ENCODE results near the gene TK2.

The TK2 gene

DNA sequence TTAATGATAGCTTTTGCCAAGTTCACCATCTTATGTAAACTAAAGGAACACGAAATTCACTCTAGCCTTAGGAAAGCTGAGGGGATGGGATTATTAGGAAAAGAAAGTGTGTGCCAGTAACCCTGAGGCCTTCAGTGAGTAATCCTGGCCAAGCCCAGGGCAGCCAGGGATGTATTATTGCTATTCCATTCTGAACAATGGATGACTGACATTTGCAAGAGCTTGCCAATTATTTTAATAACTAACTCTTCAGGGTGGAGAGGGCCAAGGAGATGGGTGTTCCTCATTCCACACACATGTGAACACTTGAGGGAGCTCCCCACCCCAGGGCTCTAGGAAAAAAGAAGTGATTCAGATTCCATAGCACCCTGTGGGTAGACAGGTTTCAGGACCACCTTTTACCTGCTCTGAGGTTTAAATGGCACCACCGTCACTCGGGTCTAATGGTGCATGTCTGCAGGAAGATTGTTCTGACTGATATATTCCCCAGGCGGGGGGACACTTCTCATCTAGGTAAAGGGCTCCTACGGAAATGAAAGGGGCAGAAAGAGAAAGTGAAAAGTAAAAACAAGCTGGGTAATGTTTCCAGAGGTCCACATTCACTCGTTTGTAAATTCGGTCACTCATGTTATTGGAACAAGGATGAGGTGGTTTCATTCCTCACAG, 41.5 kb downstream of the TK2 start:
- TF ChIP-seq, protein P1, sequence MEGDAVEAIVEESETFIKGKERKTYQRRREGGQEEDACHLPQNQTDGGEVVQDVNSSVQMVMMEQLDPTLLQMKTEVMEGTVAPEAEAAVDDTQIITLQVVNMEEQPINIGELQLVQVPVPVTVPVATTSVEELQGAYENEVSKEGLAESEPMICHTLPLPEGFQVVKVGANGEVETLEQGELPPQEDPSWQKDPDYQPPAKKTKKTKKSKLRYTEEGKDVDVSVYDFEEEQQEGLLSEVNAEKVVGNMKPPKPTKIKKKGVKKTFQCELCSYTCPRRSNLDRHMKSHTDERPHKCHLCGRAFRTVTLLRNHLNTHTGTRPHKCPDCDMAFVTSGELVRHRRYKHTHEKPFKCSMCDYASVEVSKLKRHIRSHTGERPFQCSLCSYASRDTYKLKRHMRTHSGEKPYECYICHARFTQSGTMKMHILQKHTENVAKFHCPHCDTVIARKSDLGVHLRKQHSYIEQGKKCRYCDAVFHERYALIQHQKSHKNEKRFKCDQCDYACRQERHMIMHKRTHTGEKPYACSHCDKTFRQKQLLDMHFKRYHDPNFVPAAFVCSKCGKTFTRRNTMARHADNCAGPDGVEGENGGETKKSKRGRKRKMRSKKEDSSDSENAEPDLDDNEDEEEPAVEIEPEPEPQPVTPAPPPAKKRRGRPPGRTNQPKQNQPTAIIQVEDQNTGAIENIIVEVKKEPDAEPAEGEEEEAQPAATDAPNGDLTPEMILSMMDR (IDR thresholded peaks at IDR 0.05), result no peak

DNA sequence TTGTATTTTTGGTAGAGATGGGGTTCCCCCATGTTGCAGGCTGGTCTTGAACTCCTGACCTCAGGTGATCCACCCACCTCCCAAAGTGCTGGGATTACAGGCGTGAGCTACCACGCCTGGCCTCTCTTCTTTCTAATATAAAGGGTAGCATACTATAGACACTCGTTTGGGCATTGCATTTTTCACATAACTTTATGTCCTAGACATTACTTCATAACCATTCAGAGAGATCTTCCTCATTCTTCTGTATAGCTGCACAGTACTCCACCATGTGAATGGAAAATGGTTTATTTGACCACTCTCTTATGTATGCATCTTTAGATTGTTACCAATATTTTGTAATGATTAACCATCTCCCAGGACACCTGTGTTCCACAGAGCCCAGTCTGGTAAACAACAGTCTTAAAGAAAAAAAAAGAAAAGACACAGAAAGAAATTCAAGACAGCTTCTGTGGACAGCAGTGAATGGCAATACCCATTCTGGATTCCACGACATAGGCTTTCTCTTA, 42.1 kb downstream of the TK2 start:
- TF ChIP-seq, protein P1 (IDR thresholded peaks at IDR 0.05), result no peak

DNA sequence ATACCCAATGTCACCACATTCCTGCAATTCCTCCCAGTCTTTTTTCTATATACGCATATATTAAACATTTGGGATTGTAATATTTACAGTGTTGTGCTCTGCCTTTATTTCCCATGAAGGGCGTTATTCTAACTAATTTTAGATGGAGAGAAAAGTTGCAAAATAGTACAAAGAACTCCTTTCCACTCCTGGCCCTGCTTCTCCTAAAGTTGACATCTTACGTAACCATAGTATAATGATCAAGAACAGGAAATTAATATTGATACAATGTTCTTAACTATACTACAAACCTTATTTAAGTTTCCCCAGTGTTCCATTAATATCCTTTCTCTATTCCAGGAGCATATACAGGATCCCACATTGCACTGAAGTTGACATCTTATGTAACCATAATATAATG, 46.3 kb downstream of the TK2 start:
- TF ChIP-seq, protein P1 (IDR thresholded peaks at IDR 0.05), result no peak

DNA sequence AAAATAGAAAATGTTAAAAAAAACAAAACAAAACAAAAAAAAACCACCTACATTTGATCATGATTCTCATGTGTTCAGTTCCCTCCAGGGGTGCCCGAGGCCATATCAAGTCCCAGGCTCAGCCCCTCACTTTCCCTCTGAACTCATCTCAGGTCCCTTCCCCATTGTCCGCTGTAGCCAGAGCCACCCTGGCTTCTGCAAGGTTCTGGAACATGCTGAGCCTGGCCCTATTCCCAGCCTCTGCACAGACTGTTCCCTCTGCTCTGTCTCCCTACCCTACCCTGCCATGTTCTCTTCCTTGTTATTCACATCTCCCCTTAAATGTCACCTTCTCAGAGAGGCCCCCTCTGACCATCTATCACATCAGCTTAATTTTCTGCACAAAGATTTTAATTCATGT, 46.9 kb downstream of the TK2 start:
- TF ChIP-seq, protein P1 (IDR thresholded peaks at IDR 0.05), result no peak

DNA sequence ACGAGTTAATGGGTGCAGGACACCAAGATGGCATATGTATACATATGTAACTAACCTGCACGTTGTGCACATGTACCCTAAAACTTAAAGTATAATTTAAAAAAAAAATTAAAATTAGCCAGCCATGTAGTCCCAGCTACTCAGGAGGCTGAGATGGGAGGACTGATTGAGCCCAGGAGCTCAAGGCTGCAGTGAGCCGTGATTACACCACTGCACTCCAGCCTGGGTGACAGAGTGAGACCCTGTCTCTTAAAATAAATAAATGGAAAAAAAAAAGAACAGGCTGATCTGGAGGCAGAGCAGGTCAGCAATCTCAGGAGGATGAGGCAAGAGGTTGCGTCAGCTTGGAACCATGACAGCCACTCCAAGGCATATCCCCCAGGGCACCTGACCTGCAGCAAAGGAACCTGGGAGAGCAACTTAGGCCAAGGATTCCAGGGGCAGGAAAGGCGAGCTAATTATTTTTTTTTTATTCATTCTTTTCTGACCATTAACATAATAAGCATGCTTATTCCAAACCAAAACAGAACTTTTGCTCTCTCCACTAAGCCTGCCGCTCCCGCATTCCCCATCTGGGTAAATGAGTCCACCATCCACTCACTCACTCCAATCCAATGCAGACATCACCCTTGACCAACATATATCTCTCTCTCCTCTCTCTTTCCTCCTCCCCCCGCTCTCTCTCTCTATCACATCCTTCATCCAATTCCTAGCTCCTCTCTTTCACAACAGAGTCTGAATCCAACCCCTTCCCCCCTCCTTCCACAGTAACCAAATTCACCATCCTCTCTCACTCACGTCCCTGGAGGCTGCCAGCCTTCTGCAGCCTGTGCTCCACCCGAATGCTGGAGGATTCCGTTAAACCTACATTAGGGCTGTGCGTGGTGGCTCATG, 47.7 kb downstream of the TK2 start:
- TF ChIP-seq, protein P1 (IDR thresholded peaks at IDR 0.05), result no peak

DNA sequence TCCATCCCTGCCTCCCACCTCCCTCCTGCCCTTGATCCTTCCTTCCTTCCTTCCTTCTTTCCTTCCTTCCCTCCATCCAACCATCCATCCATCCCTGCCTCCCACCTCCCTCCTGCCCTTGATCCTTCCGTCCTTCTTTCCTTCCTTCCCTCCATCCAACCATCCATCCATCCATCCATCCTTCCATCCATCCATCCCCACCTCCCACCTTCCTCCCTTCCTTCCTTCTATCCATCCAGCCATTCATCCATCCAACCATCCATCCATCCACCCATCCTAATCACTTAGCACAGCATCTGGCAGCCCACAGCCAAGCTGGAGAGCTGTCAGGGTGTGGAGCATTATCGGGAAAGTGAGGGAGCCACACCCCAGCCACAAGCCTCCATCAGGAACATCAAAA, 54.5 kb downstream of the TK2 start:
- TF ChIP-seq, protein P1 (IDR thresholded peaks at IDR 0.05), result no peak

DNA sequence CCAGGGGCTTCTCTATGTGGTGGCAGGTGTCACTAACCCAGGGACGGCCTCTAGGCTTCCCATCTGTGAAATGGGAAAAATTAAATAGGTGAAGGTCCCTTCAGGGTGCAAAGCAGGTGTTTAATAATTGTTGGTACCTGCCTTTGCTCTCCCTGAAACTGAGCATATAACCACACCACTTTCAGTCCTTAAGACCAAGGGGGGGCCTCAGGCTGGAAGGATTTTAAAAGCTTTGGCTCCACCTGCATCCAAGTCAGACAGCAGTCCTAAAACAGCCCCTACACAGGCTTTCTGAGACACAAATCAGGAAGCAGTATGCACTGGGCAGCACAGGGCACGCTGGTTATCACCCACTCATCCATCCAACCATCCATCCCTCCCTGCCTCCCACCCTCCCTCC, 55.0 kb downstream of the TK2 start:
- TF ChIP-seq, protein P1 (IDR thresholded peaks at IDR 0.05), result no peak
